Urinary bladder (tissue), 4 donors: ENCODE data around the gene PCDHGA1. TPM values are rescaled to one million over a fixed set of nuclear protein-coding genes. Genes with fewer than 3 reads are reported as not detected.

Experiments used
- DNase-seq: peaks from one replicate; pipeline ENCODE4 v3.0.0-alpha.2; 2015; ENCODE audit errors: extremely low spot score
- H3K27ac ChIP-seq: one replicate; pipeline ENCODE4 v1.5.1; 2013; ENCODE audit warnings: low read depth, mild to moderate bottlenecking, moderate library complexity
- H3K36me3 ChIP-seq: one replicate; pipeline ENCODE4 v1.6.1; 2013; ENCODE audit warnings: mild to moderate bottlenecking, moderate library complexity; ENCODE audit not compliant: insufficient read depth
- H3K4me1 ChIP-seq: one replicate; pipeline ENCODE4 v1.6.1; 2013; ENCODE audit warnings: mild to moderate bottlenecking, moderate library complexity; ENCODE audit not compliant: insufficient read depth
- H3K4me3 ChIP-seq: one replicate; pipeline ENCODE4 v1.5.1; 2013; ENCODE audit warnings: low read depth, low read length
- WGBS: extraction: QIAGEN DNeasy Blood & Tissue Kit; methylation state at CpG from one replicate; pipeline ENCODE4 v1.1.7; 2013; 5-methylcytosine and 5-hydroxymethylcytosine counted together
- polyA plus RNA-seq: library from polyadenylated mRNA; stranded (reverse); fragments of 200-250 nt; gene quantifications from one replicate; pipeline ENCODE4 v1.2.3, GENCODE V29; 2013
- total RNA-seq: library from RNA; depleted of rRNA; stranded (reverse); fragments of >200 nt; gene quantifications from one replicate; pipeline ENCODE4 v1.2.3, GENCODE V29; 2014
- donor health status: healthy with polysubstance abuse.
- donor health status: healthy.

PCDHGA1 gene
- total and polyA plus RNA-seq, 2 donors, result 1.2 TPM

DNA sequence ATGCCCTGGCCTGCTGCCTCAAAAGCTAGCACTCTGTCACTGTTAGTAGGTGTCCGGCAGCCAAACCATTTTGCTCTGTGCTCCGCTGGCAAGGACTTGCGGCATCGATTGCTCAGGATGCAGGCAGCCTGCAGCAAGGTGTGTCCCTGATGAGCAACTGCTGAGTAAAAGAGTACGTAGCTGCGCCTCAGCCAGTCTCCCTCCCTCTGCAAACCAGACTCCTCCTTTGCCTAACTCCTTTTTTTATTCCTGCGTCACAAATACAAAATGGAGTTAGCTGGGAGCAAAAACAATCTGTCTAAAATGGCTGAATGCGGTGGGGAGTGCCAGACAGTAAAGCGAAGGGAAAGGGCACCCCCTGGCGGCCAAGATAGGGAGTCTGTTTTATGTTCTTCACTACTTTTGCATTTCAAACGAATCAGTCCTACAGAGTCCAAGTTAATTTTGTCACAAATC lies 227.4 kb downstream of the PCDHGA1 start:
- Histone ChIP-seq H3K4me1 (no peaks in the 10 kb centered on the region), H3K4me3 (no peak overlapping the region), H3K36me3 (no peaks in the 10 kb centered on the region), H3K27ac (peak overlapping the region; percentile 13)
- WGBS, result 24% methylated on average over 11 of the region's 11 CpGs
- peak; percentile 77 for DNase-seq

DNA sequence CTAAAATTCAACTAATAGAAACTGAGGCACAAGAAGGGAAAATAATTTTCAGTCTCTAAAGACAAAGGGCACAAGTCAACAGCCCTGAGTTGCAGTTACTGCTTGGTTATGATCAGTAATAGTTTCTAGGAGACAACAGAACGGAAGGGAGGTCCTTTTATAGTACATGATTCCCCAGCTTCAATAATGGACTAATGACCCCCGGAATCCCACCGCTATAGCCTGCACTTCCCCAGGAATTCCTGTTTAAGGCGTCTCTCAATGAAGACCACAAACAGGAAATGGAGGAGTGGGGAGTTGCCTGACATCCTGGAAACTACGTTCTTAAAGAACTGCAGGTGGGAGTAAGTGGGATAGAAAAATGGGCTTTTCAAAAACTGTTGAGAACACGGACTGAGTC lies 227.8 kb downstream of the PCDHGA1 start:
- Histone ChIP-seq H3K27ac (no peak overlapping the region), H3K4me3 (no peak overlapping the region), H3K36me3 (no peaks in the 10 kb centered on the region), H3K4me1 (no peaks in the 10 kb centered on the region)
- WGBS, result 44% methylated on average over 6 of the region's 6 CpGs
- no peak for DNase-seq

DNA sequence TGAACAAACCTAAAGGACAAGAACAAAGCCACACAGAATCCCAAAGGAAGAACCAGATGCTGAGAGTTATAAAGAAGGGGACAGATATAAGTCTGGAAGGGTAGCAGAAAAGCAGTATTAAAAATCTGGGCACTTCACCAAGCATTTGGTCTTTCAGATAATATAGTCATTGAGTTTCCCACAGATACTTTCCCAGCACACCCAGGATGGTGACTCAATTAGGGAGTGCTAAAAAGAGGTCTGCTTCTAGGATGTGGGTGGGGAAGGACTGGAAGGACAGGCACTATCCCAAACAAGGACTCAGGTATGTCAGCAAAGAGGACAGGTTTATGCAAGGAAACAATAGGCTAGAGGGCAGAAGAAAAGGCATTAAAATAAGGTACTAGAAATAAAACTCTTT lies 229.1 kb downstream of the PCDHGA1 start:
- Histone ChIP-seq H3K27ac (no peak overlapping the region), H3K4me3 (no peak overlapping the region), H3K36me3 (no peaks in the 10 kb centered on the region), H3K4me1 (no peaks in the 10 kb centered on the region)
- no peak for DNase-seq

DNA sequence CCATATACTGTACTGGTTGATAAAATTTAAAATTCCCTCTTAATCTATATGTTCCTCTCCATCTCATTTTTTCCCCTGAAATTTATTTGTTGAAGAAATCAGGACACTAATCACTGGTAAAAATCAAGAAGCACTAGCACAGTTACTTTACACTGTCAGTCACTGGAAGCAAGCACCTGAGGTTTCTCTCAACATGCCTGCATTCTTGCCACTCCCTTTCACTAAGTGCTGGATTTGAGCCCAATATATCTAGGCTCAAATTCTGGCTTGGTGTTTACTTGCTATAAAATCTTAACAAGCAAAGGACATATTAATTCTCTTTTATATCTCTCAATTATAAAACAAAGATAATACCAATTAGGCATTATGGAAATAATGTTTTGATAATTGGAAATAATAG lies 229.8 kb downstream of the PCDHGA1 start:
- Histone ChIP-seq H3K36me3 (no peaks in the 10 kb centered on the region), H3K27ac (peak overlapping the region; percentile 56), H3K4me3 (no peak overlapping the region), H3K4me1 (no peaks in the 10 kb centered on the region)
- peak; percentile 48 for DNase-seq

DNA sequence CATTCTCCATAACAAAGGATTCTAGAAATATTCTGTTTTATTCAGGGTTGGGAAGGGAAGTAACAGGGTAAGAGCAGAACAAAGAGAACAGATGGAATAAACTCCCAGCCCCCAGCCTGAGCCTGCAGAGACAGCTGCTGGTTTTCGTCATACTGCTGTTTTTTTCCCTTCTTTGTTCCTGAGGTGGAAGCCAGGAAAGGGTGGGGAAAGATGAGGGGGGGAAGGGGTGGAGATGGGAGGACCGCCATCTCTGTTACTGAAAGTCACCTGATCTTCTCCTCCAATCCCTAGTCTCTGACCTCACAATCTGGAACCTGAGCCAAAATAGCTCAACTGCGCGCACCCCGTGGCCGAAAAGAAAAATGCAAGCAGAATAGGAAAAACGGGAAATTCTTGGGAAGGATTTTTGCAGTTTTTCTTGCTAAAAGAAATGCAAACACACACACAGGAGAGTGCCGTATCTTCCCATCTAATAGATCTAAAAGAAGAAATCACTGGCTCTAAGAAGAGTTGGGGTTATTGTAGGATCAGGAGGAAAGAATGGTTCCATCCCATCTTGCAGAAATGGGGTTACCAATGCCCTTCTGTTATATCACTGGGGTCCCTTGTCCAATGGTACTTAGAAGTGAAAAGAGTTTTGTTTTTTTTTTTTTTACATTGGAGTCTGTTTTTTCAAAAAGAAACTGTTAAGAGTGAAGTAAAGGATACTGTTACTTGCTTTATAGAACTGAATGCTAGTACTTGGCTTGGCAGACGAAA lies 230.6 kb downstream of the PCDHGA1 start:
- DNase-seq, result peak; percentile 96
- Histone ChIP-seq H3K27ac (no peak overlapping the region), H3K36me3 (no peaks in the 10 kb centered on the region), H3K4me3 (no peak overlapping the region), H3K4me1 (no peaks in the 10 kb centered on the region)
- WGBS, result 18% methylated on average over 9 of the region's 9 CpGs

Other genes with a start within 250 kb of the PCDHGA1 start
Only the 30 nearest of the 38 such genes appear.
- gene PCDHB8, start 152.7 kb upstream of the PCDHGA1 start, total RNA-seq, result 1.6 TPM
- 1.0 TPM for gene PCDHB8, start 152.7 kb upstream of the PCDHGA1 start, polyA plus RNA-seq
- 3.3 TPM for gene PCDHB16, start 148.1 kb upstream of the PCDHGA1 start, total RNA-seq
- gene PCDHB16, start 148.1 kb upstream of the PCDHGA1 start, polyA plus RNA-seq, result 2.4 TPM
- gene PCDHB9, start 143.4 kb upstream of the PCDHGA1 start, total RNA-seq, result 2.4 TPM
- gene PCDHB9, start 143.4 kb upstream of the PCDHGA1 start, polyA plus RNA-seq, result 1.2 TPM
- gene PCDHB10, start 138.2 kb upstream of the PCDHGA1 start, total RNA-seq, result 5.0 TPM
- gene PCDHB10, start 138.2 kb upstream of the PCDHGA1 start, polyA plus RNA-seq, result 5.1 TPM
- 7.3 TPM for gene PCDHB11, start 130.9 kb upstream of the PCDHGA1 start, total RNA-seq
- 2.8 TPM for gene PCDHB11, start 130.9 kb upstream of the PCDHGA1 start, polyA plus RNA-seq
- gene PCDHB12, start 121.8 kb upstream of the PCDHGA1 start, total RNA-seq, result 6.9 TPM
- gene PCDHB12, start 121.8 kb upstream of the PCDHGA1 start, polyA plus RNA-seq, result 3.4 TPM
- gene PCDHB13, start 116.6 kb upstream of the PCDHGA1 start, total RNA-seq, result 5.9 TPM
- gene PCDHB13, start 116.6 kb upstream of the PCDHGA1 start, polyA plus RNA-seq, result 2.5 TPM
- 10.1 TPM for gene PCDHB14, start 107.2 kb upstream of the PCDHGA1 start, total RNA-seq
- gene PCDHB14, start 107.2 kb upstream of the PCDHGA1 start, polyA plus RNA-seq, result 8.2 TPM
- gene PCDHB15, start 85.1 kb upstream of the PCDHGA1 start, total RNA-seq, result 7.8 TPM
- gene PCDHB15, start 85.1 kb upstream of the PCDHGA1 start, polyA plus RNA-seq, result 7.3 TPM
- gene SLC25A2, start 26.5 kb upstream of the PCDHGA1 start, total RNA-seq, result 0.69 TPM
- gene SLC25A2, start 26.5 kb upstream of the PCDHGA1 start, polyA plus RNA-seq, result not detected
- 85.9 TPM for gene TAF7, start 9.7 kb upstream of the PCDHGA1 start, total RNA-seq
- gene TAF7, start 9.7 kb upstream of the PCDHGA1 start, polyA plus RNA-seq, result 100 TPM
- 5.7 TPM for gene PCDHGA2, start 8.2 kb downstream of the PCDHGA1 start, total RNA-seq
- 4.1 TPM for gene PCDHGA2, start 8.2 kb downstream of the PCDHGA1 start, polyA plus RNA-seq
- 4.6 TPM for gene PCDHGA3, start 13.3 kb downstream of the PCDHGA1 start, total RNA-seq
- gene PCDHGA3, start 13.3 kb downstream of the PCDHGA1 start, polyA plus RNA-seq, result 1.6 TPM
- gene PCDHGB1, start 19.6 kb downstream of the PCDHGA1 start, total RNA-seq, result 5.7 TPM
- gene PCDHGB1, start 19.6 kb downstream of the PCDHGA1 start, polyA plus RNA-seq, result 0.47 TPM
- 5.8 TPM for gene PCDHGA4, start 24.5 kb downstream of the PCDHGA1 start, total RNA-seq
- 2.2 TPM for gene PCDHGA4, start 24.5 kb downstream of the PCDHGA1 start, polyA plus RNA-seq
- 7.9 TPM for gene PCDHGB2, start 29.5 kb downstream of the PCDHGA1 start, total RNA-seq
- 2.2 TPM for gene PCDHGB2, start 29.5 kb downstream of the PCDHGA1 start, polyA plus RNA-seq
- gene PCDHGA5, start 33.6 kb downstream of the PCDHGA1 start, total RNA-seq, result 7.0 TPM
- gene PCDHGA5, start 33.6 kb downstream of the PCDHGA1 start, polyA plus RNA-seq, result 2.6 TPM
- gene PCDHGB3, start 39.7 kb downstream of the PCDHGA1 start, total RNA-seq, result 7.3 TPM
- 1.4 TPM for gene PCDHGB3, start 39.7 kb downstream of the PCDHGA1 start, polyA plus RNA-seq
- gene PCDHGA6, start 43.4 kb downstream of the PCDHGA1 start, total RNA-seq, result 9.6 TPM
- gene PCDHGA6, start 43.4 kb downstream of the PCDHGA1 start, polyA plus RNA-seq, result 3.7 TPM
- 6.9 TPM for gene PCDHGA7, start 52.2 kb downstream of the PCDHGA1 start, total RNA-seq
- 1.9 TPM for gene PCDHGA7, start 52.2 kb downstream of the PCDHGA1 start, polyA plus RNA-seq
- gene PCDHGB4, start 57.2 kb downstream of the PCDHGA1 start, total RNA-seq, result 11.7 TPM
- gene PCDHGB4, start 57.2 kb downstream of the PCDHGA1 start, polyA plus RNA-seq, result 2.4 TPM
- gene PCDHGA8, start 62.1 kb downstream of the PCDHGA1 start, total RNA-seq, result 9.1 TPM
- gene PCDHGA8, start 62.1 kb downstream of the PCDHGA1 start, polyA plus RNA-seq, result 0.25 TPM
- gene PCDHGB5, start 67.4 kb downstream of the PCDHGA1 start, total RNA-seq, result 13.5 TPM
- 4.7 TPM for gene PCDHGB5, start 67.4 kb downstream of the PCDHGA1 start, polyA plus RNA-seq
- 12.5 TPM for gene PCDHGA9, start 72.3 kb downstream of the PCDHGA1 start, total RNA-seq
- gene PCDHGA9, start 72.3 kb downstream of the PCDHGA1 start, polyA plus RNA-seq, result 3.1 TPM
- gene PCDHGB6, start 77.5 kb downstream of the PCDHGA1 start, total RNA-seq, result 12.0 TPM
- gene PCDHGB6, start 77.5 kb downstream of the PCDHGA1 start, polyA plus RNA-seq, result 5.0 TPM
- 12.3 TPM for gene PCDHGA10, start 82.5 kb downstream of the PCDHGA1 start, total RNA-seq
- 1.6 TPM for gene PCDHGA10, start 82.5 kb downstream of the PCDHGA1 start, polyA plus RNA-seq
- gene PCDHGB7, start 87.2 kb downstream of the PCDHGA1 start, total RNA-seq, result 10.4 TPM
- gene PCDHGB7, start 87.2 kb downstream of the PCDHGA1 start, polyA plus RNA-seq, result 11.7 TPM
- 12.5 TPM for gene PCDHGA11, start 90.5 kb downstream of the PCDHGA1 start, total RNA-seq
- gene PCDHGA11, start 90.5 kb downstream of the PCDHGA1 start, polyA plus RNA-seq, result 1.9 TPM
- 7.8 TPM for gene PCDHGA12, start 100.0 kb downstream of the PCDHGA1 start, total RNA-seq
- 2.9 TPM for gene PCDHGA12, start 100.0 kb downstream of the PCDHGA1 start, polyA plus RNA-seq
- gene PCDHGC3, start 145.5 kb downstream of the PCDHGA1 start, total RNA-seq, result 62.8 TPM
- gene PCDHGC3, start 145.5 kb downstream of the PCDHGA1 start, polyA plus RNA-seq, result 101 TPM